GM11168 (cell line): ENCODE results near the gene PCGF2.
"Not testable (repeated sequence)": the region's sequence is repeated elsewhere in the genome, so short reads cannot be mapped to it uniquely, and the experiment has no call there.

ENCODE experiments used
- in situ Hi-C: fragments of 300-500 bp; cut with MboI; formaldehyde crosslinking; loops from one replicate; pipeline ENCODE4 v1.12.0; 2022; ENCODE audit warnings: low sequenced_read_pairs; ENCODE audit not compliant: unreplicated experiment

PCGF2 gene

GRCh38 chr17:38748149-38748891 lies at the start of gene PCGF2:
Gene PCGF2, minus strand, starts transcription at chr17:38748336. Its CDS starts 7,934 bp downstream, at chr17:38740402.
- in situ Hi-C loops = no loop called here

- in situ Hi-C loops = no loop called here
Measured at GRCh38 chr17:38797828-38798227, 49.7 kb upstream of the PCGF2 start.

DNA sequence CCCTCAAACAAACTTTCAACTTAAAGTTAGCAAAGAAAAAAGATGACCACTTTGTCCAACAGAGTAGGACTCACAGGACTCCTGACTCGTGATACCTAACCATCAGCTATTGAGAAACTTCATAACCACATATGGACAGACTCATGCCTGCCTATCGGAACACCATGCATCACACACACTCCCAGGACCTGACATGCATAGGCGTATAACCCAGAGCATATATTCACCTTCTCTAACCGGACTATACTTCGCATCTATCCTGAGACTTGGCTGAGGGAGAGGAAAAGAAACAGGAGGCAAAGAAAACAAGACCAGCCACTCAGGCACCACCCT lies 49.0 kb upstream of the PCGF2 start:
- in situ Hi-C loops = no loop called here

DNA sequence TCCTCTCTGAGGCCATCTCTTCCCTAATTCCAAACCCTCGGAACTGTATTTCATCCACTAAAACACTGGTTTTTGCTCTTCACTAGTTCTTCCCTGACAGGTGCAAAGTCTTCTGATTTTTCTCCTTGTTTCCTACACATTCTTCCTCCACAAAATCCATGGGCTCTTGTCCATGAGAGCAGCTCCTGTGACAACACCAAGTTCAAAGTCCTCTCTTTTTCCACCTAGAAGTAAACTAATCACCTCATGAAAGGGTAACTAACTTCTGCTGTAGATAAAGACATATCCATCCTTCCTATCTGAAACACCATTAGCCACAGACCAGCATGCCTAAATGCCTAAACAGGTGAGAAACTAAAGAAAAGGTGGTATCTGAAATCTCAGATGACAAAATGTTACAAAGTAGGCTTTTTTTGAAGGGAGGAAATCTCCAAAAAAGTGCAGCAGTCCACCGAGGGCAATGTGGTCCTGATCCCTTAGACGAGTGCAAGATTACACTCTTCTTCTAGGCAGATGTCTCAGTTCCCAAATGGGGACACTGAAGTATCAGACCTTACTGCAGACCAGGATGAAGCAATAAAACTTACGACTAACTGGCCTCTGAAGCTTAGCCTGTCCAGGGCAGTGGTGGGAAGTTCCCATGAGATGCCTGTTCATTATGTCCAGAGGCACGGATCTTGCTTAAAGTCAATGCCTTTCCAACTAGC lies 48.5 kb upstream of the PCGF2 start:
- in situ Hi-C loops = no loop called here

DNA sequence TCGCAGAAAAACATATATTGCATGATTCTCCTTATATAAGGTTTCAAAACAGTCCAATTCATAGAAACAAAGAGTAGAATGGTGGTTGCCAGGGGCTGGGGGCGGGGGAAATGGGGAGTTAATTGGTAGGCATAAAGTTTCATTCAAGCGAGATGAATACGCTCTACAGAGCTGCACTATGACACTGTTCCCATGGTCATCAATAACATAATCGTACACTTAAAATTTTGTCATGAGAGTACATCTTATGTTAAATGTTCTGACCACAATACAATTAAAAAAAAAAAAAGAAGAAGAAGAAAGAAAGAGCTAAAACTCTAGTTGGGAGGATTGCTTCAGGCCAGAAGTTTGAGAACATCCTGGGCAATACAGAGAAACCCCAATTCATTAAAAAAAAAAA lies 46.1 kb upstream of the PCGF2 start:
- in situ Hi-C loops = no loop called here

DNA sequence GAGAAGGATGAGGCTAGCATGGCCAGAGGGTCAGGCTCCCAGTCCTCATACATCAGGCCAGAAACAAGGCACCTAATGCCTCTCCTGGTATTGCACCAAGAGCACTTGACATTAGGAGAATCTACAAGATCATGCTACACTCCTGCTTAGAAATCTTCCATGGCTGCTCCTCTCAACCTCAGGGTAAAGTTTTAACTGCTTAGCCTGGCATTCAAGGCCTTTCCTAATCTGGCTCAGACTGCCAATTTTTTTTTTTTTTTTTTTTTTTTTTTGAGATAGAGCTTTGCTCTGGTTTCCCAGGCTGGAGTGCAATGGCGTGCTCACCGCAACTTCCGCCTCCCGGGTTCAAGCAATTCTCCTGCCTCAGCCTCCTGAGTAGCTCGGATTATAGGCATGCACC lies 43.0 kb upstream of the PCGF2 start:
- in situ Hi-C loops = no loop called here

- in situ Hi-C loops = not testable (repeated sequence)
Measured at GRCh38 chr17:38790148-38790707, 42.1 kb upstream of the PCGF2 start.

GRCh38 chr17:38789185-38789584 lies 41.0 kb upstream of the PCGF2 start:
- in situ Hi-C loops = no loop called here

DNA sequence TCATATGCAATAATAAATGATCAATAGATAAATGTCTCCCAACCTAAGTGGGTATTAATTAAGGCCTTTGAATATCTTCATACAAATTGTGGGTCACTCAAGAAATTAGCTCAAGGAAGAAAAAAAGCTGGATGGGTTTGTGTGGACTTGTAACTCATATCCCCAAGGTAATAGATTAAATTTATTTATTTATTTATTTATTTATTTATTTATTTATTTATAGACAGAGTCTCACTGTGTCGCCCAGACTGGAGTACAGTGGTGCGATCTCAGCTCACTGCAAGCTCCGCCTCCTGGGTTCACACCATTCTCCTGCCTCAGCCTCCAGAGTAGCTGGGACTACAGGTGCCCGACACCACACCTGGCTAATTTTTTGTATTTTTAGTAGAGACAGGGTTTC lies 39.9 kb upstream of the PCGF2 start:
- in situ Hi-C loops = not testable (repeated sequence)

DNA sequence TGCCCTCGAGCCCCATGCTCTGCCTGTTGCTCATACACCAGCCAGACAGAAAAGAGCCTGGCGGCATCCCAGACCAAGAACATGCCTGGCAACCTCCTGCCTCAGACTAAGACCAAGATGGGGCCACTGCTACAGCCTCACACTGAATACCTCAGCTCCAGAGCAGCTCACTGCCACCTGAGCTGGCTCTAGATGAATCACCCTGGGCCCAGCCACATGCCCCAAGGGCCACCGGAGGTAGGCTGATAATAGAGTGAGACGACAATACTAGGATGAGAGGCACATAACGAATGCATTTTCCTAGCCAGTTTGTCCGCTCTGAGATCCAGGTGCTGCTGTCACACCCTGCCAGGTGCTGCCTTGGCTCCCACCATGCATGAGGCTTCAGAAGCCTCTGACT lies 38.2 kb upstream of the PCGF2 start:
- in situ Hi-C loops = no loop called here

DNA sequence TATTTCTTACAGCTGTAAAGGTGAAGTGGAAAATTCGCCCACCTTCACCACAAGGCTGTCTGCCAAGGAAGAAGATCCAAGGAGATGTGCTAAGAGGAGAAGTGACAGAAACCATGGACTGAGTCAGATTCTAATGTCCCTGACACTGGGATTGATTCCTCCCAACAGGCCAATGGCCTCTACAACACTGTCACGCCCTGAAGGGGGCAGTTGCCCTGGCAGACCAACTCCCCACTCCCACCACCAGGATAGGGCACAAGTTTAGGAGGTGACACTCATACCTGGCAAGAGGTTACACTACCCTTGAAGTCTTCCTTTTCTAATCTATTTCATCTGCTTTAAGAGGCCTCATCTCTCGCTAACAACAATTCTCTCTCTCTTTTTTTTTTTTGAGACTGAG lies 35.1 kb upstream of the PCGF2 start:
- in situ Hi-C loops = no loop called here

GRCh38 chr17:38779965-38780752 lies 32.0 kb upstream of the PCGF2 start:
- in situ Hi-C loops = no loop called here

DNA sequence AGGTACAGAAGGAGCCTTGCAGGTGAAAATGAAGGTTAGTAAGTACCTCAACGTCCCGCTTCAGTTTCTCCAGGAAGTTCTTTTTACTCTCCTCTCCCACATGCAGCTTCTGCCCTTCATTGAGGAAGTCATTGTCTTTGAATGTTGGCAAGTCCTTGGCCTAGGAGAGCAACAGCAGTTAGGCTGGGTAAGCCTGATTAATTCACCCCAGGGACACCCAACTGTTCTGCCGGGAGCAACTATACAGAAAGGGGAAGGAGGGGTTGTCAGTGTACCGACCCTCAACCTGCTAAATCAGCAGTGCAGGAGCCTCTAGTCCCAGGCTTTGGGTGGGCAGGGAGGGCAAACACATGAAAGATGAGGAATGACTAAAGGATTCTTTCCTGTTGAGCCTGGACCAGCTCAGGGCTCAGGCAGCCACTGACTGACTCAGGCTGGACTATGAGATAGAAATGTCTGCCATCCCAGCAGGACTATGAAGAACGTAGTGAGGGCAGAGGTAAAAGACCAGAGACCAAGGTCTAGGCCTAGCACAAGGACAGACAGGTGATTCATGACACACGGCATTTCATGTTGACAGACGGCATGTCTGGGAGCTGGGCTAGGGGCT lies 29.6 kb upstream of the PCGF2 start:
- in situ Hi-C loops = no loop called here

DNA sequence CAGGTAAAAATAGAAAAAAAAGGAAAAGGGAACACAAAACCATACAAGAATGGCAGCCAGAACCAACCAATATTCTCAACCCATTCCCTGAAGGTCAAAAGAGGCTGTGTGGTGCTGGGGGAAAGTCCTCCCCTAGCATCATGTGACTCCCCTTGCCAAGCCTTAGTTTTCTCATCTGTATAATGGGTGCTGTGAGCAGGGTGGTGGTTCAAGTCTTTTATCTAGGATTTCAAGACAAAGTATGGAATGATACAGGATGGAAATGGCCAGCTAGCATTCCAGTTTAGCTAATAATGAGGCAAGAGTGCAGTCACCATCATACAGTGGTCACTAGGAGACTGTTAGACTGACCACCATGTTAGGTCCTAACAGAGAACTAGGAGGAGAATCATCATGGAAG lies 25.1 kb upstream of the PCGF2 start:
- in situ Hi-C loops = no loop called here

DNA sequence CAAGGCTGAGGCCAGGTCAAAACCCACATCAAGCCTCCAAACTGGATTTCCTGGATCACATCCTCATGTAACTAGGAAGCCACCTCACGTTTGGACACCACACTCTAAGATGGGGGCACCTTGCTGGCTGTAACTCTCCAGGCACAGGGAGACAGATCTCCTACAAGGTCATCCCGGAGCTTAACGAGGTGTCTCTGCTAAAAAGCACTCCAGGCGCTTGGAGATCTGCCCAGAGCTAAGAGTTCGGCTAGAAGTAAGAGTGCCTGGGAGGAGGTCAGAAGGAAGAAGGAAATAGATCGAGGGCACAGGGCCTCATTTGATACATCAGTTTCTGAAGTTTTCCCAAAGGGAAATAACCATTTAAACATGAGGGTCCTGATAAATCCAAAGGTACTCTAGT lies 20.3 kb upstream of the PCGF2 start:
- in situ Hi-C loops = no loop called here

DNA sequence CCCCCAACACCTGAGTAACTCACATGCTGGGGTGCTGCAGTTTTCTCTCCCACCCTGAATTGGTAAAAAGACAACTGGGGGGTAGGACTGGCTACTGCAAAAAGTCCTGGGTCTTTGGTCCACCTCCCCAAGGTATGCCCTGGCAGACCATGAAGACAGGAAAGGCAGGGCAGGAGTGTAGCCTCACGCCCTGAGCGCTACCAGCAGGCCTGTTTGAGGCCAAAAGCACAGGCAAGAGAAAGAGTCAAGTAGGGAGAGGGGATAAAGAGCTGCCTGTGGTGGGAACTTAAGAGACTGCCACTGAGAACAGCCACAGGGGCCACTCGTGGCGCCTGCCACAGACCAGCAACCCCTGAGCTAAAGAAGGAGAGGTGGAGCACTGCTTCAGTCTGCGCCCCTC lies 18.2 kb upstream of the PCGF2 start:
- in situ Hi-C loops = no loop called here

DNA sequence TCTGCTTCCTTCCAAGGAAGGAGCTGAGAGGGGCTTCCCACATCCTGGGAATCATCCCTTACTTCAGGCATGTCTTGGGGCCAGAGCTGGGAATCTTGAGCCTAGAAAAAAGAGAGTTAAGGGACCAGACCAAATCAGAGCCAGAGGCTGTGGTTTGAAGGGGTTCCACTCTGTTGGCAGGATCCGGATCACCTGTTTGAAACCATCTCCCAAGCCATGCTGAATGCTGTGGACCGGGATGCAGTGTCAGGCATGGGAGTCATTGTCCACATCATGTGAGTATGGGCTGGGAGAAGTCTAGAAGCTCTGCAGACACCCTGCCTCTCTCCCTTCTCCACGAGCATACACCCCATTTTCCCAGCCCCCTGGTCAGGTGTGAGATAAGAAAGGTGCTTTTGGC lies 14.1 kb upstream of the PCGF2 start:
- in situ Hi-C loops = no loop called here

GRCh38 chr17:38761612-38762011 lies 13.5 kb upstream of the PCGF2 start:
- in situ Hi-C loops = no loop called here

GRCh38 chr17:38753071-38753506 lies 5.0 kb upstream of the PCGF2 start:
- in situ Hi-C loops = no loop called here

GRCh38 chr17:38752308-38753070 lies 4.4 kb upstream of the PCGF2 start, which contains the start of gene PSMB3:
Gene PSMB3, plus strand, starts transcription at chr17:38752741. Its CDS starts 86 bp downstream, at chr17:38752827.
- in situ Hi-C loops = no loop called here
